K562 (cell line): ENCODE data around the gene LMTK2. TPM values are rescaled to one million over a fixed set of nuclear protein-coding genes. Genes with fewer than 3 reads are reported as not detected.

Source experiments
- ATAC-seq: fragments of 200-7000 bp; cut with Tn5 transposase; 3 replicates; pipeline ENCODE4 v1.9.1; 2020; ENCODE audit warnings: moderate library complexity
- BruUV-seq: library from RNA; stranded (reverse); fragments of 400-500 nt; replicated peaks from 2 replicates; lab custom pipeline; 2021; lab: Mats Ljungman, UMichigan
- CTCF ChIA-PET: fragments of 300-600 bp; formaldehyde crosslinking; extraction: SDS; loops from one replicate; lab custom pipeline; 2021; ENCODE audit warnings: low intra/inter-chr PET ratio; lab: Yijun Ruan, JAX
- POLR2A ChIA-PET: fragments of 300-600, 350-650 bp; sonication (Branson Sonifier 250); formaldehyde crosslinking; extraction: SDS; loops from one replicate; lab custom pipeline; 2021; ENCODE audit warnings: antibody characterized with exemption, inconsistent platforms; lab: Yijun Ruan, JAX
- DNase-seq, 4 experiments: peaks; one replicate each; pipeline versions ENCODE4 v3.0.0 to v3.0.0-alpha.2; 2011 to 2018; ENCODE audit warnings: low spot score in 3 of 4, mixed read lengths in 3 of 4; ENCODE audit errors: extremely low read depth in 1 of 4
- FAIRE-seq: peaks from 2 replicates; lab custom pipeline; 2011; peaks lifted over from hg19 to GRCh38; lab: Jason Lieb, UNC
- H2AFZ ChIP-seq: 2 replicates; pipeline ENCODE4 v1.6.0; 2011; ENCODE audit warnings: low read depth, low read length, control low read depth, inconsistent platforms
- H3K27ac ChIP-seq: fragments of 200-600 bp; 3 replicates; pipeline ENCODE4 v1.8.0; 2011; ENCODE audit warnings: low read depth, mild to moderate bottlenecking, control low read depth, inconsistent platforms, low read length, moderate library complexity, mixed read lengths; ENCODE audit errors: extremely low read depth
- H3K27me3 ChIP-seq, 2 experiments: fragments of 300-600 bp in 1 of 2; 2 replicates in 1 of 2; 3 replicates in 1 of 2; pipeline versions ENCODE4 v1.6.0 to v1.8.0; 2011; ENCODE audit warnings: inconsistent platforms in 2 of 2, low read length in 2 of 2, mild to moderate bottlenecking in 1 of 2, mixed read lengths in 1 of 2, moderate library complexity in 1 of 2; ENCODE audit not compliant: control insufficient read depth in 2 of 2, insufficient read depth in 2 of 2
- H3K36me3 ChIP-seq: fragments of 300-600 bp; 3 replicates; pipeline ENCODE4 v1.8.0; 2011; ENCODE audit warnings: mild to moderate bottlenecking, low read length, inconsistent platforms; ENCODE audit not compliant: control insufficient read depth, insufficient read depth
- H3K4me1 ChIP-seq, 2 experiments: fragments of 200-600 bp in 1 of 2; replicated peaks in 1 of 2; 2 replicates in 1 of 2; 3 replicates in 1 of 2; pipeline versions ENCODE4 v1.5.1 to v1.8.0; 2011; ENCODE audit warnings: inconsistent platforms in 2 of 2, low read length in 2 of 2, mild to moderate bottlenecking in 1 of 2, mixed read lengths in 1 of 2, moderate library complexity in 1 of 2; ENCODE audit not compliant: control insufficient read depth in 2 of 2, insufficient read depth in 2 of 2
- H3K4me2 ChIP-seq: 2 replicates; pipeline ENCODE4 v1.6.1; 2011; ENCODE audit warnings: low read length, control low read depth, inconsistent platforms, mixed read lengths; ENCODE audit not compliant: insufficient read depth
- H3K4me3 ChIP-seq: fragments of 200-600 bp; sonication (generic), shearing (Covaris generic); 2 replicates; pipeline ENCODE4 v1.5.1; 2016; ENCODE audit warnings: control low read depth, inconsistent platforms
- H3K79me2 ChIP-seq: fragments of 200-600 bp; 3 replicates; pipeline ENCODE4 v1.8.0; 2011; ENCODE audit warnings: low read length, inconsistent platforms; ENCODE audit not compliant: control insufficient read depth, insufficient read depth
- H3K9ac ChIP-seq, 2 experiments: 2 replicates each; pipeline versions ENCODE4 v1.6.0 to v1.6.1; 2011; ENCODE audit warnings: low read depth in 2 of 2, low read length in 2 of 2, control low read depth in 1 of 2, inconsistent platforms in 1 of 2, mild to moderate bottlenecking in 1 of 2, mixed read lengths in 1 of 2; ENCODE audit not compliant: insufficient read depth in 1 of 2
- H3K9me1 ChIP-seq: one replicate; pipeline ENCODE4 v1.6.0; 2011; ENCODE audit warnings: inconsistent platforms, mild to moderate bottlenecking, low read length, moderate library complexity; ENCODE audit not compliant: control insufficient read depth, insufficient read depth
- H3K9me3 ChIP-seq: replicated peaks from 2 replicates; pipeline ENCODE4 v1.5.1; 2011; ENCODE audit warnings: low read depth, low read length, inconsistent platforms; ENCODE audit not compliant: control insufficient read depth, insufficient read depth
- H4K20me1 ChIP-seq: replicated peaks from 2 replicates; pipeline ENCODE4 v1.6.1; 2011; ENCODE audit warnings: low read length, inconsistent platforms, mixed read lengths; ENCODE audit not compliant: control insufficient read depth, insufficient read depth
- ARID2 ChIP-seq: fragments of 450-650 bp; IDR thresholded peaks from 2 replicates; pipeline ENCODE4 v1.6.1; 2017; ENCODE audit warnings: antibody characterized with exemption, mild to moderate bottlenecking
- CBX8 ChIP-seq: fragments of 200-600 bp; sonication (generic); IDR thresholded peaks from 2 replicates; pipeline ENCODE4 v1.6.1; 2012; ENCODE audit warnings: borderline replicate concordance, mixed run types, low read depth, mild to moderate bottlenecking, moderate library complexity, mixed read lengths, low read length, control low read depth, inconsistent platforms; ENCODE audit not compliant: poor library complexity, severe bottlenecking; ENCODE audit errors: extremely low read depth
- GTF2A2 ChIP-seq: IDR thresholded peaks from 2 replicates; pipeline ENCODE4 v1.6.1; 2016; ENCODE audit warnings: mild to moderate bottlenecking, missing genetic modification characterization, missing compliant biosample characterization
- HNRNPK ChIP-seq: fragments of 200-400 bp; formaldehyde crosslinking; IDR thresholded peaks from one replicate; pipeline ENCODE4 v1.6.1; 2018; ENCODE audit warnings: mild to moderate bottlenecking, low read depth, low read length; ENCODE audit not compliant: poor library complexity, severe bottlenecking
- MAFG ChIP-seq: fragments of 450-650 bp; conservative IDR thresholded peaks from 2 replicates; pipeline ENCODE4 v1.6.1; 2016; ENCODE audit warnings: missing genetic modification characterization, missing compliant biosample characterization
- MYNN ChIP-seq, 2 experiments: sonication (generic); formaldehyde crosslinking in 1 of 2; IDR thresholded peaks; 2 replicates each; pipeline versions ENCODE4 v1.5.0 to v1.6.1; 2016 to 2020; ENCODE audit warnings: antibody characterized with exemption in 1 of 2, missing genetic modification reagents in 1 of 2
- PHF8 ChIP-seq: fragments of 200-600 bp; sonication (generic); IDR thresholded peaks from 2 replicates; pipeline ENCODE4 v1.6.1; 2012; ENCODE audit warnings: mixed run types, mild to moderate bottlenecking, inconsistent platforms, low read length, moderate library complexity, borderline replicate concordance
- RBM25 ChIP-seq: fragments of 200-400 bp; formaldehyde crosslinking; IDR thresholded peaks from 2 replicates; pipeline ENCODE4 v1.6.1; 2018; ENCODE audit warnings: low read length, low read depth, moderate library complexity; ENCODE audit not compliant: severe bottlenecking
- SOX6 ChIP-seq: fragments of 450-650 bp; IDR thresholded peaks from 2 replicates; pipeline ENCODE4 v1.6.1; 2014; ENCODE audit warnings: mild to moderate bottlenecking
- ZNF121 ChIP-seq: sonication (generic); formaldehyde crosslinking; conservative IDR thresholded peaks from 2 replicates; pipeline ENCODE4 v1.8.0; 2022; ENCODE audit warnings: missing genetic modification reagents
- ZNF3 ChIP-seq: fragments of 250-450 bp; sonication (Bioruptor Pico); IDR thresholded peaks from 2 replicates; pipeline ENCODE4 v1.5.0; 2021; ENCODE audit warnings: mild to moderate bottlenecking, moderate library complexity
- WGBS: fragments of 100-300 bp; shearing (Covaris generic); methylation state at CpG from one replicate; pipeline ENCODE4 v1.1.6; 2016; ENCODE audit warnings: low coverage, mixed read lengths; ENCODE audit not compliant: insufficient coverage; ENCODE audit errors: missing lambda C conversion rate; 5-methylcytosine and 5-hydroxymethylcytosine counted together
- in situ Hi-C: fragments of 300-500 bp; cut with MboI; formaldehyde crosslinking; loops from 4 replicates; pipeline ENCODE4 v1.15.0; 2018; ENCODE audit warnings: inconsistent platforms, mixed read lengths
- intact Hi-C: fragments of 100-400 bp; cut with micrococcal nuclease; formaldehyde crosslinking; loops from 2 replicates; pipeline ENCODE4 v1.14.2; 2022
- polyA plus RNA-seq, 8 experiments: library from polyadenylated mRNA; depleted of rRNA in 4 of 8; stranded (reverse) in 5 of 8; unstranded in 3 of 8; fragments of >200 nt; fragmentation: Nextera tagmentation in 2 of 8; fragmentation: Illumina TruSeq in 1 of 8; extraction: Ambion mirVana in 2 of 8; extraction: Trizol in 1 of 8; gene quantifications; 2 replicates each; pipeline versions ENCODE4 v1.2.1 to v1.2.3, GENCODE V29; 2011 to 2014; ENCODE audit warnings: inconsistent platforms in 1 of 8, missing spikeins in 1 of 8
- total RNA-seq, 7 experiments: library from RNA; depleted of rRNA in 6 of 7; stranded (reverse); fragments of >200 nt in 6 of 7; fragmentation: Illumina TruSeq in 2 of 7; extraction: Trizol in 2 of 7; gene quantifications; 2 replicates each; pipeline versions ENCODE4 v1.2.1 to v1.2.3, GENCODE V29; 2011 to 2021; ENCODE audit warnings: low replicate concordance in 1 of 7

Gene LMTK2
- total and polyA plus RNA-seq, 9 of the 15 experiments (the other 6 are each of a cell fraction or from before 2014, with no cell fraction given) = 0.78 to 16.4 (median 6.3) TPM

GRCh38 chr7:98110249-98111022 is 3.8 kb downstream of the LMTK2 start:
- FAIRE-seq (peak; percentile 77), DNase-seq (peak in 1 of 4 experiments; percentile 51)
- peaks cover 72% of the 10 kb centered on the region for H3K79me2 ChIP-seq
- no peak overlapping the region for H3K27ac ChIP-seq
- H3K9me3 ChIP-seq = no peaks in the 10 kb centered on the region
- H3K4me3 ChIP-seq = no peak overlapping the region
- H3K27me3 ChIP-seq = peaks cover 0 to 3% of the 10 kb centered on the region in 2 experiments; a peak in 1 of 5 replicates
- 0 out of 3 replicates have a peak, but pooled peaks cover 3% of the 10 kb centered on the region for H3K36me3 ChIP-seq
- no peak overlapping the region for H2AFZ ChIP-seq
- in situ Hi-C loops = no loop called here
- intact Hi-C loops = no loop called here
- TF ChIP-seq SOX6 (peak; percentile 58), PHF8 (no peak), MYNN (IDR thresholded peaks at IDR 0.05) (peak; percentile 84; the same call in 1 of the 2 replicates), MYNN (CRISPR knock-in tag; IDR thresholded peaks at IDR 0.05) (no peak)
- TF ChIP-seq, all 486 proteins: peak for 2
- TSS peak; percentile 3 for BruUV-seq
- H3K4me1 ChIP-seq = peaks cover 11 to 17% of the 10 kb centered on the region in 2 experiments
- peak; percentile 27; the same call in 1 of the 3 replicates for ATAC-seq
- H3K9me1 ChIP-seq = no peaks in the 10 kb centered on the region
- H3K9ac ChIP-seq = no peak overlapping the region
- ChIA-PET CTCF (no interaction called here), POLR2A (interaction anchor here (0.5 to 5.9 kb wide), 9 partner anchors 10 to 149 kb away, joined by 3 to 54 read pairs (median 3); no protein-coding TSS in a partner anchor)
- peaks cover 26% of the 10 kb centered on the region for H4K20me1 ChIP-seq
- H3K4me2 ChIP-seq = no peak overlapping the region; the same call in 1 of the 2 replicates
- WGBS = 31% methylated on average over 11 of the region's 11 CpGs

- peaks cover 3% of the 10 kb centered on the region; the same call in 1 of the 3 replicates for H3K36me3 ChIP-seq
- BruUV-seq = no TSS peak
- peaks cover 11 to 17% of the 10 kb centered on the region in 2 experiments for H3K4me1 ChIP-seq
- WGBS = 46% methylated on average over 4 of the region's 4 CpGs
- H4K20me1 ChIP-seq = peaks cover 28% of the 10 kb centered on the region
- no peak for FAIRE-seq
- TF ChIP-seq GTF2A2 (tag) (no peak), ZNF121 (peak; percentile 53), ARID2 (no peak), CBX8 (no peak), HNRNPK (no peak), MAFG (no peak), ZNF3 (0 out of 2 replicates have a peak, but pooled peaks have one; percentile 55), RBM25 (peak; percentile 29)
- TF ChIP-seq, all 486 proteins: peak for 3
- ATAC-seq (no peak), DNase-seq (no peak)
- in situ Hi-C loops = no loop called here
- intact Hi-C loops = no loop called here
- H3K4me3 ChIP-seq = no peak overlapping the region
- H3K9me1 ChIP-seq = no peaks in the 10 kb centered on the region
- H3K4me2 ChIP-seq = no peak overlapping the region
- CTCF ChIA-PET = no interaction called here
- H3K27ac ChIP-seq = no peak overlapping the region
- no peak overlapping the region for H3K9ac ChIP-seq
- H3K79me2 ChIP-seq = peaks cover 75% of the 10 kb centered on the region
- no peaks in the 10 kb centered on the region for H3K27me3 ChIP-seq
- H3K9me3 ChIP-seq = no peaks in the 10 kb centered on the region
- POLR2A ChIA-PET = interaction anchor here (0.6 to 5.9 kb wide), 5 partner anchors 9 to 81 kb away, joined by 3 to 54 read pairs (median 3); no protein-coding TSS in a partner anchor
- H2AFZ ChIP-seq = no peak overlapping the region
Measured at GRCh38 chr7:98112077-98112476, 5.4 kb downstream of the LMTK2 start.
